Glomerular endothelial cell (primary cell): ENCODE results near the gene SKI. TPM values are rescaled to one million over a fixed set of nuclear protein-coding genes. Genes with fewer than 3 reads are reported as not detected.

Source experiments
- DNase-seq: peaks from one replicate; pipeline ENCODE4 v3.0.0-alpha.2; 2011; ENCODE audit warnings: low read depth, low spot score; ENCODE audit errors: extremely low read depth
- total RNA-seq: library from RNA; depleted of rRNA; stranded (reverse); fragments of >200 nt; gene quantifications from 2 replicates; pipeline ENCODE4 v1.2.3, GENCODE V29; 2015

Gene SKI
- total RNA-seq, 1 donor from 2014 or later: 84.2 TPM

- DNase-seq: no peak
Observed at GRCh38 chr1:2345297-2346075, 117.4 kb downstream of the SKI start.

DNA sequence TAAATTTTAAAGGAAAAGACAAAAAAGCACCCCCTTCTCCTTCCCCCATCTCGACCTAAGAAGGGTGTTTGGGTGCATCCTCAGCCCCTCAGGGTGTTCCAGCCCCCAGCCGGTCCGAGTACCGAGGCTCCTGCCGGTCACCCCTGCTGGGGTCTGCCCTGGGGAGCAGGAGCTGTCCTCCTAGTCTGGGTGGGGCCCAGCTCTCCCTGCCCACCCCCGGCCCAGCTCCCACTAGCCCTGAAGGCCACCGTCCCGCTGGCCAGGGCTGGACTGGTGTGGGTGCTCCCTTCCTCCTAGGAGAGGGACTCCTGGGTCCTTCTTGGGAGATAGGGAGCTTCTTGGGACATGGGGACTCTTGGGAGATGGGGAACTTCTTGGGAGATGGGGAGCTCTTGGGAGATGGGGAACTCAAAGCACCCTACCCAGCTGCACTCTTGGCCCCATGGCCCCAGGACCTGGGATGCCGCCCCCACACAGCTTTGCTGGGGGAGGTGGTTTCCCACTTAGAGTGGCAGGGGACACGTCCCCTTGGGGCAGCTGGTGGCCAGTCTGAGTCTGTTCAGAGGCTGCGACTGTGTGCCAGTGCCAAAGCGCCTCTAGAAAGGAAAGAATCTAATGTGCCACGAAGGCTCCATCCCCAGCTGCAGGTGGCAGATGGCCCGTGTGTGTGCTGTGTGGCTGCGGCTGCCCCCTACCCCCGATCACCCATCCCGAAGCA, 118.7 kb downstream of the SKI start:
- DNase-seq: no peak

GRCh38 chr1:2347409-2347785, 119.3 kb downstream of the SKI start:
- no peak for DNase-seq

DNA sequence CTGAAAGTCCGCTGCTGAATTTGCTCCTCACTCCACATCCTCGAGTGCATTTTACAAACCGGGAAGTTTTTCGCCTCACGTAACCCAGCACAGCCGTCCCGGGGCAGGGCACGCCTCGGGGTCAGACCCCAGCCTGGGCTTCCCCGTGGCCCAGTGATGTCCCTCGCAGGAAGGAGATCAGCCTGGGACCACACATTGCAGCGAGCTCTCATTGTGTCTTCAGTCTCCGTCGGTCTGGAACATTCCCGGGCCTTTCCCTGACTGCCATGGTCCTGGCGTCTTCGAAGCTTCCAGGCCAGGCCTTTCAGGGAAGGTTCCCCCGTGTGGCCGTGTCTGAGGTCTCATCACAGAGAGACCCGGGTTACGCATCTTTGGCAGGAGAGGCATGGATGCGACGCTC, 119.8 kb downstream of the SKI start:
- no peak for DNase-seq

GRCh38 chr1:2348346-2349325, 120.5 kb downstream of the SKI start:
- DNase-seq: no peak

GRCh38 chr1:2349806-2350205, 121.7 kb downstream of the SKI start:
- no peak for DNase-seq

DNA sequence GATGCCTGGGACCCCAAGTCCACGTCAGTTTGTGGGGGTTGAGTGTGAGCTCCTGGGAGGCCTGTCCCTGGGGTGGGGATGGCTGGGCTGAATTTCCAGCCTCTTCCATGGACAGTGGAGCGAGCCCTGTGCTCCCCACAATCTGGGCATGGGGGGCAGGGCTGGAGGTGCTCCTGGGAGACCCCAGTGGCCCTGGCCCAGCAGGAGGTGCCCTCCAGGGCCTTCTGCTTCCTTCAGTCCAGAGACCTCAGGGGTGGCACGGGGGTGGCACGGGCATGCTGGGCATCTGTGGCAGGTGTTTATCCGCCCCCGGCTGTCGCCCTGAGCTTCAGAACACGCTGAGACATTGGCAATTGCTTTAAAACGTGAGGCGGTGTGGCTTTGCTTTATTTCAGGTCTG, 122.4 kb downstream of the SKI start:
- DNase-seq: no peak

DNA sequence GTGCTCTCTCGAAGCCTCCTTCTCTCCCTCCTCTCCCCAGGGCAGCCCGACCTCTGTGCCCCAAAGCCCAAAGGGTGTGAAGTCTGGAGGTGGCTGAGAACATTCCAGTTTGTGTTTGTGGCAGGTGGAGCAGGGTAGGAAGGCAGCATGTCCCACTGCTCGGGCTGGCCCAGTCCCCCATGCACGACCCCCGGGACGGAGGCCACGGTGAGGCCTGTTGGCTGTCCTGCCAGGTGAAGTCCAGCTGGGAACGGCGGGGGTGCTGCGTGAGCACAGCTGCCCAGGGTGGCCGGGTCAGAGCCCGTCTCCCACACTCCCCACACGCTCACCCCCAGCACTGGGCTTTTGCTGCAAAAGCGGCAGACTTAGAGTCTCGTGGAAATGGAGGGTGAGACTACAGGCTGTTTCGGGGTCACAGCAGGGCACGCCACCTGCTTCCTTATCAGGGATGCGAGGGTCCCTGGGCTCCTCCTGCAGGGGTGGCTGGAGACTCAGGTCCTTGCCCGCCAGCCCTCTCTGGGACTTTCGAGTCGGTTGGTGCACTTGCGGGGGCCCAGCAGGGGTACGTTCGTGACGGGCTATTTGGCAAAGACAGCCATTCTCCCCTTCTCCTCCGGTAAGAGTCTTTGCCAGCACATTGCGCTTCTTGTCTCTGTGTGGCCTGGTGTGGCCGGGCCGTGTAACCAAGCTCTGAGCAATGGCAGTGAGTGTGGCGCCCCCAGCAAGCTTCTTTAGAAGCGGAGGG, 123.0 kb downstream of the SKI start:
- no peak for DNase-seq

GRCh38 chr1:2351723-2352122, 123.6 kb downstream of the SKI start:
- no peak for DNase-seq

DNA sequence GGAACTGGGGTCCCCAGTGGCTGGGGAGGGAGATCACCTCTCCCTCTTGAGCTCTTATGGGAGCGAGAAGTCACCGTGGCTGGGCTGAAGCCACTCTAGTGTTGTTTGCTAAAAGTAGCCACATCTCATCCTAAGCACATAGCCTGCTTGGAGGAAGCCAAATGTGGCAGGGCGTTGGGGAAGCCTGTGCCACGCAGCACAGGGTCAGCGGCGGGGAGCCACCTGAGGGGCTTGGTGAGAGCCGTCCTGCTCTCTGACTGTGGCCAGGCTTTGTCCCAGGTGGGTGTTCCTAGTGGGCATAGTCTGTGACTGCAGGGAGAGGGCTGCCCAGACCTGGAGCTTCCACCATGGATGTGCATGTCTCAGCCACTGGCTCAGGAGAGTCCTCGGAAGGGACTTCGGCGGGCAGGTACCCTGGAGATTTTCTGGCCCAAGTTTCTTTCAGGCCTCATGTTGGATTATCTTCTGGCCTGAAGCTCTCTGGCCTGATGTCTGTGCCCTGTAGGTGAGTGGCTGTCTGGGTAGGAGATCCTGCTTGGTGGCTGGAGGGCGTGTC, 124.3 kb downstream of the SKI start:
- no peak for DNase-seq

GRCh38 chr1:2352897-2353550, 124.9 kb downstream of the SKI start:
- no peak for DNase-seq

- no peak for DNase-seq
Observed at GRCh38 chr1:2353551-2354438, 125.7 kb downstream of the SKI start.

GRCh38 chr1:2354511-2355372, 126.6 kb downstream of the SKI start:
- no peak for DNase-seq

GRCh38 chr1:2355373-2356261, 127.5 kb downstream of the SKI start:
- DNase-seq: no peak

DNA sequence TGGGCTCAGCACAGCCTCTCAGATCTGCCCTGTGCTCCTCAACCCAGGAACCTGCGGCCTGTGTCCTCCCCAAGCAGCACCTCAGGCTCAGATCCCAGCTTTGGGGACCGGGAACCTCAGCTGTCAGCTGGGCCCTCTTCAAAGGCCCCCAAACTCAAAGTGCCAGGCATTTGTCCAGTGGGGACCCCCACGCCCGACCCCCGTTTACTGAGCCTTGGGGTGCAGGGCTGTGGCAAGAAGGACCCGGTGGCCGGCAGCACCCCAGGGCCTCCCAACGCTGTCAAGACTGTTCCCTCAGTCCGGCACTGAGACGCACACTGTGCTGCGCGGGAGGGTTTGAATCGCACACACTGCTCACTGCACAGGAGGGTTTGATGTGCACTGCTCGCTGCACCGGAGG, 128.3 kb downstream of the SKI start:
- DNase-seq: no peak

DNA sequence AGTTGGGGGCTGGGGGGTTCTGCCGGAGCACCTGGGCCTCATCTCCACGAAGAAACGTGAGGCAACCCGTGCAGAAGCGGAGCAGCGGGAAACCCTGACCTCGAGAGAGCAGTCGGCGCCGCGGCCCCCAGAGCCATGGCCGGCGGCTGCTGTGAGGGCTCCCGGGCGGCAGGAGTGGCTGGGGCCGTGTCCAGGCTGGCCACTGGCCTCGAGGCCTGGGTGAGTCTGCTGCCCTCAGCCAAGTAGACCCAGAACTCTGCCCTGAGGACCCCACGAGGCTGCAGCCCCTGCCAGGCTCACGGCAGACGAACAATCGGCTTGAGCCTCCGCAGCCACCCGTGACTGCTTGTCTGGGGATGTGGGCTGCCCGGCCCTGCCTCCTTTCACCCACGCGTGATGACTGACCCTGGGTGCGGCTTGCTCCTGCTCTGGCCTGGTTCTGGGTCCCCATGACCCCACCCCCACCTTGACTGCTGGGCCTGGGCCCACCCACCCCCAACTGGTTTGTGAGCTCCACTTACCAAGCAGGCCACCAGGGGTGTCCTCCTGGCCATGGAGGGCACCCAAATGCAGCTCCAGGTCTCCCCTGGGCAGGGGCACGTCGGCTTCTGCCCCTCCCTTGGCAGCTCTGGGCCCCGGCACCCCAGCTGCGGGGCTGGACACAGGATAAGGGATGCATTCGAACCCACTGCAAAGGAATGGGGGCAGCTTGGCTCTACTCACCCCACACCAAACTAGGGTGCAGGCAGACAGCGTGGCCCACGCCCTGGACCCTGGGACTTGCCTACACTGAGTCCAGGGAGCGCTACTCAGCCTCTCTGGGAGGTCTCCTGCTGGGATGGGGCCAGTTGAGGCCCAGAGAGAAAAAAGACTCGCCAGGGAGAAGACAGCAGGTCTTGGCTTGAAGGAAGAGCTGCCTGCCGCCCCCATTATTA, 129.1 kb downstream of the SKI start:
- no peak for DNase-seq
